Sigmoid colon (tissue), 3 donors: ENCODE results near the gene CD226.

Experiments used
- POLR2A ChIP-seq, 2 donors: fragments of 450-650 bp; IDR thresholded peaks; one replicate each; pipeline ENCODE4 v1.6.1; 2016; ENCODE audit warnings: antibody characterized with exemption in 2 of 2, mild to moderate bottlenecking in 2 of 2, moderate library complexity in 2 of 2
- TF ChIP-seq, protein P1 (sequence below), 4 experiments: fragments of 450-650 bp in 3 of 4; fragments of 200-600 bp in 1 of 4; IDR thresholded peaks; one replicate each; pipeline ENCODE4 v1.5.1; 2016 to 2019; ENCODE audit warnings: antibody characterized with exemption in 4 of 4, mild to moderate bottlenecking in 3 of 4, moderate library complexity in 2 of 4

DNA sequence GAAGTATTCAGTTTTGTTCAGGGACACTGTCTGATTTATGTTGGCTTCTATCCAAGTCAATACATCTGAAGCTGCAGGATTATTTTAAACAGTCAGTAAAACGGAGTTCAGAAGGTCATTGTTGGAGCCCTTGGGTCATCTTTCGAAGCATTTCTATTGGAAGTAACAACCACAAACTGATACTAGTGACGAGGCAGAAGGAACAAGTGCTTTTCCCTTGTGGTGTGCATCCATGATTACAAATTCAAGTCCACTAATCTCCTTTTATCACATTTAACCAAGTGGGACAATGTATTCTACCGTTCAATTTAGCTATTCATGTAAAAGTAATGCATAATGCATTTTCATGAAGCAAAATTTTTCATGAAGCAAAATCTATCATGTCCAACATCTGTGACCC is 76.9 kb downstream of the CD226 start:
- TF ChIP-seq, protein P1, sequence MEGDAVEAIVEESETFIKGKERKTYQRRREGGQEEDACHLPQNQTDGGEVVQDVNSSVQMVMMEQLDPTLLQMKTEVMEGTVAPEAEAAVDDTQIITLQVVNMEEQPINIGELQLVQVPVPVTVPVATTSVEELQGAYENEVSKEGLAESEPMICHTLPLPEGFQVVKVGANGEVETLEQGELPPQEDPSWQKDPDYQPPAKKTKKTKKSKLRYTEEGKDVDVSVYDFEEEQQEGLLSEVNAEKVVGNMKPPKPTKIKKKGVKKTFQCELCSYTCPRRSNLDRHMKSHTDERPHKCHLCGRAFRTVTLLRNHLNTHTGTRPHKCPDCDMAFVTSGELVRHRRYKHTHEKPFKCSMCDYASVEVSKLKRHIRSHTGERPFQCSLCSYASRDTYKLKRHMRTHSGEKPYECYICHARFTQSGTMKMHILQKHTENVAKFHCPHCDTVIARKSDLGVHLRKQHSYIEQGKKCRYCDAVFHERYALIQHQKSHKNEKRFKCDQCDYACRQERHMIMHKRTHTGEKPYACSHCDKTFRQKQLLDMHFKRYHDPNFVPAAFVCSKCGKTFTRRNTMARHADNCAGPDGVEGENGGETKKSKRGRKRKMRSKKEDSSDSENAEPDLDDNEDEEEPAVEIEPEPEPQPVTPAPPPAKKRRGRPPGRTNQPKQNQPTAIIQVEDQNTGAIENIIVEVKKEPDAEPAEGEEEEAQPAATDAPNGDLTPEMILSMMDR (IDR thresholded peaks at IDR 0.05) = no peak
- TF ChIP-seq POLR2A (IDR thresholded peaks at IDR 0.05) = no peak
